Subcutaneous adipose tissue (tissue), 4 donors: ENCODE data around the gene MOB3C. TPM values are rescaled to one million over a fixed set of nuclear protein-coding genes. Genes with fewer than 3 reads are reported as not detected.

Source experiments
- total RNA-seq, 4 donors: library from RNA; depleted of rRNA; stranded (reverse); fragments of >200 nt; gene quantifications; one replicate each; pipeline ENCODE4 v1.1.0, GENCODE V29; 2016
- TF ChIP-seq, protein P1 (sequence below): fragments of 450-650 bp; IDR thresholded peaks from one replicate; pipeline ENCODE4 v1.5.1; 2016; ENCODE audit warnings: low read depth, mild to moderate bottlenecking, control low read depth, antibody characterized with exemption, moderate library complexity

Gene MOB3C
- total RNA-seq, 4 donors from 2014 or later: 14.5 to 19.2 (median 16.4) TPM

DNA sequence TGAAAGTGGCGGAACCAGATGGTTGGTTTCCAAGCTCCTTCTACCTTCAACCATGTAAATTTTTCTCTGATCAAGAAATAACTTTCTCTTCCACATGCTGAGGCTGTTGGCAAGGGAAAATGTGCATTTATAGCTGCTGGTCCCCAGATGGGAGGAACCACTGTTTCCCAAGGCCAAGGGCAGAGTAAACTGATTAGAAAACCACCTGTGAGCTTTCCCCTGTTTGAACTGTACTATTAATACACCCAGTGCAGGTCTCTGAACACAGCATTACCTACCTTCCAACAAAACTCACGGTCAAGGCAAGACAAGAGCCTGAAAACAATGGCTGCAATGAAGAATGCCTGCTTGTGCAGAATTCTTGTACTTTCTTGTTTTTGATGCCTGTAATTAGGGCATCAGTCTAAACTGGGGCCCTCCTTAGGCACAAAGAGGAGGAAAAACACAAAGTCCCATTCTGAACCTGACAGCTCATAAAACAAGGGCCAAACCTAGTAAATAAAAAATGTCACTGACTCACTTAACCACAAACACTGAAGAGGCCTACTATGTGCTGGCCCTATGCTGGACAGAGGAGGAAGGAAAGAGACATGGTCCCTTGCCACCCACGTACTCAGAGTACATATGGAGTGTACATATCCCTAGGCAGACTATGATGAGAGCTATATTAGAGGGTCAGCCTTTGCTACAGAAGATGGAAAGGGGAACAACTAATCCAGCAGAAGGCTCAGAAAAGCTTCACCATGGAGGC, 15.2 kb downstream of the MOB3C start:
- TF ChIP-seq, protein P1, sequence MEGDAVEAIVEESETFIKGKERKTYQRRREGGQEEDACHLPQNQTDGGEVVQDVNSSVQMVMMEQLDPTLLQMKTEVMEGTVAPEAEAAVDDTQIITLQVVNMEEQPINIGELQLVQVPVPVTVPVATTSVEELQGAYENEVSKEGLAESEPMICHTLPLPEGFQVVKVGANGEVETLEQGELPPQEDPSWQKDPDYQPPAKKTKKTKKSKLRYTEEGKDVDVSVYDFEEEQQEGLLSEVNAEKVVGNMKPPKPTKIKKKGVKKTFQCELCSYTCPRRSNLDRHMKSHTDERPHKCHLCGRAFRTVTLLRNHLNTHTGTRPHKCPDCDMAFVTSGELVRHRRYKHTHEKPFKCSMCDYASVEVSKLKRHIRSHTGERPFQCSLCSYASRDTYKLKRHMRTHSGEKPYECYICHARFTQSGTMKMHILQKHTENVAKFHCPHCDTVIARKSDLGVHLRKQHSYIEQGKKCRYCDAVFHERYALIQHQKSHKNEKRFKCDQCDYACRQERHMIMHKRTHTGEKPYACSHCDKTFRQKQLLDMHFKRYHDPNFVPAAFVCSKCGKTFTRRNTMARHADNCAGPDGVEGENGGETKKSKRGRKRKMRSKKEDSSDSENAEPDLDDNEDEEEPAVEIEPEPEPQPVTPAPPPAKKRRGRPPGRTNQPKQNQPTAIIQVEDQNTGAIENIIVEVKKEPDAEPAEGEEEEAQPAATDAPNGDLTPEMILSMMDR: no peak

DNA sequence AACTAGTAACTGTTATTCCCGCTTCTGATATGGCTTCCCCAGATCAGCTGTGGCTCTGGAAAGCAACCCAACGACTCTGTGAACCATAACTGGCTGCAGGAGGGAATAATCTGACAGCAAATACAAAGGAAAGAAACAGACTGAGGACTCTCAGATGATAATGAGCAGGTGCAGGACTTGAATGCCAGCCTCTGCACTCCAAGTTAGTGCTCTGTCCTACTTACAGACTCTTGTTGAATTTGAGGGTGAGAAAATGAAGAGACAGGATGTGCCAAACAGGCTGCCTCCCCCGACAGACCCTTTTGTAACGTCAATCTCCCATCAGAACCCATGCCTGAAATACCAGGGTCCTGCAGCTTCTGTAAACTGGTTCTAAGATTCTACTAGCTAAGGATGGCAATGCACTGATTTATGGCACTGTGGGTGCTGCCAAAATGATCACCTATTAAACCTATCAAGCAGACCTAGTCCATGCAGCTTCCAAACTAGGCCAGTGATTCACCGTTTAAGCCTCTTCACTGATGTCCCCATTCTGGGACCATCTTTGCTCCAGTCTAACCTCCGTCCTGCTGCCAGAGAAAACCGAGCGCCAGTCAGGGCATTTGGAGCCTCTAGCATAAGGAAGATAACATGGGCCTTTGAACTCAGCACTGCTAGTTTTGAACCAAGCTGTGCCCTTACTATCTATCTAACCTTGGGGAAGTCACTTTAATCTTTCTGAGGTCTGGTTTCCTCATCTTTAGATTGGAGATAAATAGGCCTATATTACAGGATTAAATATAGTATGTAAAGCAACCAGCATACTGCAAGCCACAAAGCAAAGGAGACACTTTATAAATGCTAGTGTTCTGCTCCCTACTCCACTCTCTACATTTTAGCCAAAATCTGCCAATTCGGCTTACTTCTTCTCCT, 17.3 kb downstream of the MOB3C start:
- TF ChIP-seq, protein P1: no peak

DNA sequence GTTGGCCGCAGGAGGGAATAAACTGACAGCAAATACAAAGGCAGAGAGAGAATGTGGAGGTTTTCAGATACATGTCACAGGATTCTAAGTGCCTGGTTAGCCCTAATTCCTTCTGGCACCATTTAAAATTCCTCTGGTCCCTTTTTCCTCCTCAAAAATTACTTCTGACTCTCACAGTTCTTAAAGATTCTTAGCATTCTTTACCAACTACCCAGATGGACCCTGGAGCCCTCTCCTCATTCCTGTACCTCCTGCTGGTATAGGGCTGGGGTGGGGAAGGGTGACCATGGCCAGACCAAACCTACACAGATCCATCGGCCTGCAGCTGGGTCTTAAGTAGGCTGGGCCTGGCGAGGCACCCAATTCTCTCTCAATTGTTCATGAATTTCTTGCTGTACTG, 19.8 kb downstream of the MOB3C start:
- TF ChIP-seq, protein P1: no peak

DNA sequence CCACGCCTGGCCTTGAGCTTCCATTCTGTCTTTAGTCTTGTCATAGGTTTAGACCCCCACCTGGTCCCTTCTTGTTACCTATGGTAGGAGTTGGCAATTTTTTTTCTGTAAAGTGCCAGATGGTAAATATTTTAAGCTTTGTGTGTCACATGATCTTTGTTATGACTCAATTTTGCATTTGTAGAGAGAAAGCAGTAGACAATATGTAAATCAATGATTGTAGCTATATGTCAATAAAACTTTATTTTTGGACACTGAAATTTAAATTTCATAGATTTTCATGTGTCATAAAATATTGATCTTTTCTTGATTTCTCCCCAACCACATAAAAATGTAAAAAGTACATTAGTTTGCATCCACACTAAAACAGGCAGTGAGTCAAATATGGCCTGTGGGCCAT, 20.6 kb downstream of the MOB3C start:
- TF ChIP-seq, protein P1: no peak

DNA sequence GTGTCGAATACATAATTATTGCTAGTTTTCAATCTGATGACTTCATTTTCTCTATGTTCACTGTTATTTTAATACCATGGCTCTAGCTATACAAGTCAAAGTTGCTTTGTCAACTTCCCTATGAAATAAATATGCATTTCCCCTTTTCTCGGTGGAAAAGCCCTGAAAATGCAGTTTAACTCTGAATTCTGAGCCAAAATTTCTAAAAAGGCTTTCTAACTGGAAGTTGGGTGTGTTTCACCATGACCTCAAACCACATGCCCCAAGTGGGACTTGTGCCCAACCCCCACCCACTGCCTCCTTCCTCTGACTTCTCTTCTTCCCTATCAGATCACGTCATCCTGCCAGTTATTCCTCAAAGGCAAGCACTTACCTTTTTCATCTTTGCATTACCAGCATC, 21.5 kb downstream of the MOB3C start:
- TF ChIP-seq, protein P1: no peak

DNA sequence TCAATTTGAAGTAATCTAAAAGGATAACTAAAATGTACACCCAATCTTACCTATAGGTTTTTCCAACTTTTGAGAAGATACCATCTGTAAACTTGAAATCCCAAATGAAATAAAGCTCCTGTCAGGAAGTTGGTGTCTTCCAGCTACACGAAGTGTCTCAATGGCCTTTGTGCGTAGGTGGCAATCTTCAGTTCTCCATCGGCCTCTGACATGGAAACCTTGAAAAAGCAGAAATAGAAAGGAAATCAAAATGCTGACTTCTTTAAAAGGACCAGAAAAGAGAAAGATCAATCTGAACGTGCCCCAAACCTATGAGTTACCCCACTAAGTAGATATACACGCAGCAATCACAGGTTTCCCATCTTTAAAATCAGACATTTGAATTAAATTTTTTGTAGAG, 22.5 kb downstream of the MOB3C start:
- TF ChIP-seq, protein P1: no peak

DNA sequence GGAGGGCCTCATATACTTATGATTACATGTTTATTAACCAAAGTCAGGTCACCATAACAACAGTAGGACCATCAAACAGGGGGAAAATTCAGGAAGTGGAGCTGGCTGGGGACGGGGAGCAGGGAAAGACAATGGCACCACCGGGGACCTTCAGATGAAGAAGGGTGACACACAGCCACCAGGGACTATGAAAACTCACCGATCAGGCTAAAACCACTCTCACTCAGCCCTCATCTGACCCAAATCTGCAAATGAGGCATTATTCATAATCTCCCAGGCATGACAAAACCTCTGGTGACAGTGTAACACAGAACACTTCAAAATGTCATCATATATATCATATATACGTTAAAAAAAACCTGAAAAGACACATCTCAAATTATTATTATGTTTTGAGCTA, 23.8 kb downstream of the MOB3C start:
- TF ChIP-seq, protein P1: no peak
